Lower lobe of right lung (tissue), 2 donors: Measurements from ENCODE around the gene SLC39A7. TPM values are rescaled to one million over a fixed set of nuclear protein-coding genes. Genes with fewer than 3 reads are reported as not detected.
A peak's percentile ranks its signal among the peaks of the same experiment; 100 is the strongest.

ENCODE experiments used
- ATAC-seq, 2 donors: fragments of 200-7000 bp; cut with Tn5 transposase; one replicate each; pipeline ENCODE4 v1.9.1; 2020 to 2022; ENCODE audit warnings: mild to moderate bottlenecking in 2 of 2, moderate library complexity in 2 of 2
- DNase-seq: peaks from one replicate; pipeline ENCODE4 v3.0.0-alpha.2; 2020
- H3K27ac ChIP-seq: fragments of 200-600 bp; one replicate; pipeline ENCODE4 v1.8.0; 2022
- H3K27me3 ChIP-seq: fragments of 200-600 bp; one replicate; pipeline ENCODE4 v1.8.0; 2022; ENCODE audit warnings: low read depth
- H3K36me3 ChIP-seq: fragments of 200-600 bp; one replicate; pipeline ENCODE4 v1.8.0; 2022; ENCODE audit warnings: mild to moderate bottlenecking
- H3K4me1 ChIP-seq: fragments of 200-600 bp; one replicate; pipeline ENCODE4 v1.8.0; 2022
- H3K4me3 ChIP-seq: fragments of 200-600 bp; one replicate; pipeline ENCODE4 v1.8.0; 2022; ENCODE audit warnings: mild to moderate bottlenecking
- H3K9me3 ChIP-seq: fragments of 200-600 bp; one replicate; pipeline ENCODE4 v1.8.0; 2022
- intact Hi-C: fragments of 100-400 bp; cut with DNase I; formaldehyde crosslinking; loops from one replicate; pipeline ENCODE4 v1.11.0; 2022
- total RNA-seq: library from RNA; stranded (reverse); fragmentation: NEBNext Ultra II Directional; extraction: Animal tissue kit (Norgen Biotek cat#: 25700); gene quantifications from one replicate; pipeline ENCODE4 v1.2.1, GENCODE V29; 2021
- TF ChIP-seq, protein P1 (sequence below): fragments of 200-600 bp; IDR thresholded peaks from one replicate; pipeline ENCODE4 v1.8.0; 2022; ENCODE audit warnings: antibody characterized with exemption, mild to moderate bottlenecking
- donor health status: DM: no; HTN: yes; CAD: no; lungs with severe emphysema.

SLC39A7 gene
- total RNA-seq, 1 donor from 2014 or later = 76.0 TPM

DNA sequence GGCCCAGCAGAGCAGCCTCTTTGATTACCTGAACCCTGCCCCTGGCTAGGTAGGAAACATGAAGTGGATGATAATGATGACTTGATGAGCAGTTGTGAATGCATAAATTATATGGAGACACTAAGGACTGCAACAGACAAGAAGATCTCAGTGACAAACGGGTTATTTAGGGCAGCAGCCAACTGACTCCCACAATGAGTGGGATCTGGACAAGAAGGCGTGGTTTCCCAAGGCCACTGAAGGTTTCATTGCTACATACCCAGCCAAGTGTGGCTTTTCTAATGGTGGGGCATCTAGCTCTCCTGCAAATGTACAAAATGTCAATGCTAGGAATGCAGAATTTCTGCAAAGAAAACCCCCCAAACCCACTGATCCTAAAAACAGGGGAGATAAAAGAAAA is 37.1 kb downstream of the SLC39A7 start:
- intact Hi-C loops = no loop called here
- TF ChIP-seq, protein P1, sequence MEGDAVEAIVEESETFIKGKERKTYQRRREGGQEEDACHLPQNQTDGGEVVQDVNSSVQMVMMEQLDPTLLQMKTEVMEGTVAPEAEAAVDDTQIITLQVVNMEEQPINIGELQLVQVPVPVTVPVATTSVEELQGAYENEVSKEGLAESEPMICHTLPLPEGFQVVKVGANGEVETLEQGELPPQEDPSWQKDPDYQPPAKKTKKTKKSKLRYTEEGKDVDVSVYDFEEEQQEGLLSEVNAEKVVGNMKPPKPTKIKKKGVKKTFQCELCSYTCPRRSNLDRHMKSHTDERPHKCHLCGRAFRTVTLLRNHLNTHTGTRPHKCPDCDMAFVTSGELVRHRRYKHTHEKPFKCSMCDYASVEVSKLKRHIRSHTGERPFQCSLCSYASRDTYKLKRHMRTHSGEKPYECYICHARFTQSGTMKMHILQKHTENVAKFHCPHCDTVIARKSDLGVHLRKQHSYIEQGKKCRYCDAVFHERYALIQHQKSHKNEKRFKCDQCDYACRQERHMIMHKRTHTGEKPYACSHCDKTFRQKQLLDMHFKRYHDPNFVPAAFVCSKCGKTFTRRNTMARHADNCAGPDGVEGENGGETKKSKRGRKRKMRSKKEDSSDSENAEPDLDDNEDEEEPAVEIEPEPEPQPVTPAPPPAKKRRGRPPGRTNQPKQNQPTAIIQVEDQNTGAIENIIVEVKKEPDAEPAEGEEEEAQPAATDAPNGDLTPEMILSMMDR = no peak
- Histone ChIP-seq H3K27me3 (peaks cover 18% of the 10 kb centered on the region), H3K27ac (no peak overlapping the region), H3K36me3 (no peaks in the 10 kb centered on the region), H3K9me3 (no peaks in the 10 kb centered on the region), H3K4me1 (no peaks in the 10 kb centered on the region), H3K4me3 (no peak overlapping the region)
- no peak for ATAC-seq
- no peak for DNase-seq

DNA sequence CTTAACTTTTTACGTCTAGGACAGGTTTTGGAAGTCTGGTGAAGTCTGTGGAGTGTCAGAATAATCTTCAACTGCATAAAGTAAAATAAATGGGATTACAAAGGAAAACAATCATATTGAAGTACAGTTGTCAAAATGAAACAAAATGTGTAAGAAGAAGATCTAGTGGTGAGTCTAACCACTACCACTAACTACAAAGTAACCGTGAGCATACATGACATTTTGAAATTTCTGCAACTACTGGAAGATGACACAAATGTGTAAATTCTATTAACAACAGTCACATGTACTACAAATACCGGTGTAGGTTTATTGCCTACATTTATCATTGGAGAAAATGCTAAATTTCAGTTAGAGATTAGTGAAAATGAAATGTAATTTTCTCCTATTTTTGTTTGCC is 41.3 kb downstream of the SLC39A7 start:
- Histone ChIP-seq H3K27me3 (no peaks in the 10 kb centered on the region), H3K36me3 (no peaks in the 10 kb centered on the region), H3K4me3 (no peak overlapping the region), H3K27ac (no peak overlapping the region), H3K9me3 (no peaks in the 10 kb centered on the region), H3K4me1 (no peaks in the 10 kb centered on the region)
- no peak for ATAC-seq
- TF ChIP-seq, protein P1 = no peak
- intact Hi-C loops = no loop called here
- DNase-seq = no peak

DNA sequence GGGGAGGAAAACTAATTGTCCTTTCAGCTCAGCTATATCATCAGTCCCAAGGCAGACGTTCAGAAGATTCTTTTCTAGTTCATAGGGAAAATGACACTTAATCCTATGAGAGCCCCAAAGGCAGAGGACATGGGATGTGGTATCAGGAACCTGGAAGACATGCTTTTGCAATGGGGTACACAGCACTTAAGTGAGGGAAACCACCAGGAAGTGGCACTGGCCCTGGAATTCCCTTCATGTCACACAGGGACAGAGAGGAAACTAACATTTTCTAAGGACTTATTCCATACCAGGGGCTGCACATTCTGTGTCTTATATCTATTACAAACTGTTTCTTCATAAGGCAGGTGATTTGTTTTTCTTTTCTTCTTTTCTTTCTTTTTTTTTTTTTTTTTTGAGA is 42.8 kb downstream of the SLC39A7 start:
- TF ChIP-seq, protein P1 = no peak
- H3K4me1 ChIP-seq = peaks cover 9% of the 10 kb centered on the region
- ATAC-seq (no peak), DNase-seq (no peak)
- no peak overlapping the region for H3K27ac ChIP-seq
- intact Hi-C loops = no loop called here
- H3K36me3 ChIP-seq = no peaks in the 10 kb centered on the region
- H3K4me3 ChIP-seq = no peak overlapping the region
- H3K27me3 ChIP-seq = no peaks in the 10 kb centered on the region
- H3K9me3 ChIP-seq = no peaks in the 10 kb centered on the region

DNA sequence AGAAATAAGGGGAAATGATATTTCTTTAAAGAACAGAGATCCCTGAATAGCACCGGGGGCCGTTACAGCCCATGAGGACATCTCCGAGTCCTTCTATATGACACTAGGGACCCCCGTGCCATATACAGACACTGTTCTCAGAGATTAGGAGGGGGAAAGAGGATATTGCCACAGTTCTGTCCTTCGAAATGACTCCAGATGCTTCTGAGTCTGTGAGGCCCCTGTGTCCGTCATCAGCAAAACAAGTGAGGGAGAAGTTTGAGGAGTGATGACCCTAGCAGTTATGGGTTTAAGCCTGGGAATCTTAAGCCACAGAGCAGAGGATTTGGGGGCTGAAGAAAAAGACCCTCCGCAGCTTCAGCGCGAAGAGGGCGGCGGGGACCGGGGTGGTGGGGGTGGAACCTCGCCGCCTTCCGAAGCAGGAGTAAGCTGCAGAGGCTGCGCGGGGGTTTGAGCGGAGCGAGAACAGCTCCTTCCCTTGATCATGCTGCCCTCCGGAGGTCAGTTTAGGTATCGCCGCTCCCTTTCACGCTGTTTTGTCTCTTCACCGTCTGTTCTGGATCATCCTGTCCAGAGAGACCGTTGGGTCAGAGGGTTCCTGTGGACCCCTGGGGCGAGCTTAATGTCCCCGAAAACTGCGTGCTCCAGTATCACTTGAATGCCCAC is 47.4 kb downstream of the SLC39A7 start:
- Histone ChIP-seq H3K27me3 (no peaks in the 10 kb centered on the region), H3K9me3 (no peaks in the 10 kb centered on the region), H3K4me1 (peaks cover 28% of the 10 kb centered on the region), H3K27ac (peak overlapping the region; percentile 92), H3K4me3 (peak overlapping the region; percentile 69), H3K36me3 (peaks cover 23% of the 10 kb centered on the region)
- TF ChIP-seq, protein P1 = peak; percentile 97
- peak; percentile 88 to 93 for ATAC-seq
- DNase-seq = peak; percentile 91
- intact Hi-C loops = no loop called here

DNA sequence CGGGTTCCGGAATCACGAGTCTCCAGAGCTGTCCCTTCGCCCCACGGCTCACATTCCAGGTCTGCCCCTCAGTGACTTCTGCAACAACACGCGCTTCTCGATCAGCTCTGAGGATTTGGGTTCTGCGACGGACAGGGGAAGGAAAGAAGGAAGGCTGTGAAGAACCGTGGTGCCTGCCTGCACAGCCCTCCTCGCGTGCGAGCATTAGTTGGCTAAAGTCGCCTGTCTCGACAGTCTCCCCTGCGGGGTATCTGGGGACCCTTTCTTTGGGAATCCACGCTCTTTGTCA is 47.9 kb downstream of the SLC39A7 start:
- Histone ChIP-seq H3K4me1 (peaks cover 28% of the 10 kb centered on the region), H3K4me3 (peak overlapping the region; percentile 69), H3K36me3 (peaks cover 23% of the 10 kb centered on the region), H3K9me3 (no peaks in the 10 kb centered on the region), H3K27me3 (no peaks in the 10 kb centered on the region), H3K27ac (peak overlapping the region; percentile 92)
- DNase-seq (no peak), ATAC-seq (peak; percentile 3 to 25)
- TF ChIP-seq, protein P1 = peak; percentile 13
- intact Hi-C loops = no loop called here
